NCI-H1092 treated with DMSO at 0.1 percent for 48 hours (cell line): ENCODE measurements around the gene FBL.
"Not testable (repeated sequence)": the region's sequence is repeated elsewhere in the genome, so short reads cannot be mapped to it uniquely, and the experiment has no call there.

ENCODE experiments used
- DNase-seq: peaks from one replicate; lab custom pipeline; 2025; lab: John Stamatoyannopoulos, UW

The FBL gene

DNA sequence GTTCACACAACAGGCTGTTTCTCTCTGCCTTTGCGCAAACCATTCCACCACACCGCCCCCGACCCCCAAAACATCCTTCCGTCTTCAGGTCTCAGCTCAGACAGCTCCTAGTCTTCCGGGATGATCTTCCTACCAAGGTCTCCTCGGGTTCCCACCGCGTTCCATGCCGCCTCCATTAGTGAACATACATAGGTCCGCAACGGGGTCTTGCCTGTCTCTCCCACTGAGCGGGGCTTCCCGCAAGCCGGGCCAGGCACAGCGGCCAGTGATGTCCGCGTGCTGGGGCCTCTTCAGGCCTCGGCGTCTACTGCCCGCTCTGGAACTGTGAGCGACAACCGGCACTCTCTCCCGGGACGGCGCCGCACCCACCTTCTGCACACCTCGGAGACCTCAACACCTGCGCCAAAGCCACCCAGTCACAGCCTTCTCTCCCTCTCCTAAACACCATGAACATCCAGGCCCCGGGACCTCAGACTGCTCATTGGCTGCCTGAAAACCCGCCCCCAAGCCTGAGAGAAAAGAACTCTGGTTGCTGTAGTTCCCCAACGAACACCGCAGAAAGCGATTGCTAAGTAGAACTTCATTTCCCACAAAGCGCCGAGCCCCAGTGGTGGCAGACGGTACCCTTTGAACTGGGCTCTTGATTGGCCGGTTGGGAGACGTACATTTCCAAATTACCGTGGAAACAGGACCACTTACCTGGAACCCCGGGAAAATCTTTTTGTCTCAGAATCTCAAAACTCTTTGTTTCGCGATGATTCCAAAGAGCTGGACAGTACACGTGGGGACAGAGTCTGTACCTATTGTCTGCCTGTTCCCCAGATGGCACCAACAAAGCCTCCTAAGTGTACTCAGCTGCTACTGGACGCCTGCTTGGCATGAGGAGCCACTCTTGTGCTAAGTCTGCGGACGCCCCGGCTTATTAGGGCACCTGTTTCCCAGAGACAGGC is 21.8 kb downstream of the FBL start:
- peak; percentile 92 for DNase-seq

GRCh38 chr19:39823686-39824085 is 22.5 kb downstream of the FBL start:
- no peak for DNase-seq

- DNase-seq = no peak
These were observed 25.5 kb downstream of the FBL start for GRCh38 chr19:39820696-39821095.

GRCh38 chr19:39819786-39820185 is 26.4 kb downstream of the FBL start:
- DNase-seq = no peak

- no peak for DNase-seq
These were observed 27.5 kb downstream of the FBL start for GRCh38 chr19:39818626-39819097.

DNA sequence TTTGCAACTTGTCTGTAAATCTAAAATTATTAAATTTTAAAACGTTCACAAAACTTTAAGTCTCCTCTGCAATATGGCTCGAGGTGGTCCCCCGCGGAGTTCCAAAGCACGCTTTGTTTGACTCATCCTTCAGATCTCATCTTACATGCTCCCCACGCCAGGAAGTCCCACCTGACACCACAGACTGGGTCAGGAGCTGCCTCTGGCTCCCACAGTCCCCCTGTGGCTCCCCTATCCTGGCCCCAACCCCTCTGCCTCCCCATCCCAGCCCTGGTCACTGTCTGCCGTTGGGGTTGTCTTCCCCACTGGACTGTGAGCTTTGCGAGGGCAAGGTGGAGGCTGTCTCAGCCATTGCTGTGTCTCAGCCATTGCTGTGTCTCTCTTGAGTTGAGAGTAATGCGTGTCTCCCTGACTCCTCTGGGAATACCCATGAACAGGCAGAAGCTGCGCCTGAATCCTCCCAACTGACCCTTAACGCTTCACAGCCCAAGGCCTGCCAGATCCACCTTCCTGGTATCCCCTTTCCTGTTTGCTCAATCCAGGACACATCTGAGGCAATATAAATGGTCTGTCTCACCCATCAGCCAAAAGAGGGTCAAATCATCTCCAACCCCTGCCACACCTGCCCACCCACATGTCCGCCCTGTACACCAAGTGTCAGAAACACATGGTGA is 28.2 kb downstream of the FBL start:
- no peak for DNase-seq

- DNase-seq = no peak
These were observed 29.7 kb downstream of the FBL start for GRCh38 chr19:39816287-39817048.

GRCh38 chr19:39814595-39814994 is 31.6 kb downstream of the FBL start:
- DNase-seq = no peak

DNA sequence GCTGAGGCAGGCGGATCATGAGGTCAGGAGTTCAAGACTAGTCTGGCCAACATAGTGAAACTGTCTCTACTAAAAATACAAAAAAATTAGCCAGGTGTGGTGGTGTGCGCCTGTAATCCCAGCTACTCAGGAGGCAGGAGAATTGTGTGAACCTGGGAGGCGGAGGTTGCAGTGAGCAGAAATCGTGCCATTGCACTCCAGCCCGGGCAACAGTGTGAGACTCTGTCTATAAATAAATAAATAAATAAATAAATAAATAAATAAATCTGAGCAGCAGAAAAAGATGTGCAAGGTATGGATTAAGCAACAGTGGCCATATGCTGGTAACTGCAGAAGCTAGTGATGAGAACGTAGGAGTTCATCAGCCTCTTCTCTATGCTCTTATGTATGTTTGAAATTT is 32.1 kb downstream of the FBL start:
- not testable (repeated sequence) for DNase-seq

DNA sequence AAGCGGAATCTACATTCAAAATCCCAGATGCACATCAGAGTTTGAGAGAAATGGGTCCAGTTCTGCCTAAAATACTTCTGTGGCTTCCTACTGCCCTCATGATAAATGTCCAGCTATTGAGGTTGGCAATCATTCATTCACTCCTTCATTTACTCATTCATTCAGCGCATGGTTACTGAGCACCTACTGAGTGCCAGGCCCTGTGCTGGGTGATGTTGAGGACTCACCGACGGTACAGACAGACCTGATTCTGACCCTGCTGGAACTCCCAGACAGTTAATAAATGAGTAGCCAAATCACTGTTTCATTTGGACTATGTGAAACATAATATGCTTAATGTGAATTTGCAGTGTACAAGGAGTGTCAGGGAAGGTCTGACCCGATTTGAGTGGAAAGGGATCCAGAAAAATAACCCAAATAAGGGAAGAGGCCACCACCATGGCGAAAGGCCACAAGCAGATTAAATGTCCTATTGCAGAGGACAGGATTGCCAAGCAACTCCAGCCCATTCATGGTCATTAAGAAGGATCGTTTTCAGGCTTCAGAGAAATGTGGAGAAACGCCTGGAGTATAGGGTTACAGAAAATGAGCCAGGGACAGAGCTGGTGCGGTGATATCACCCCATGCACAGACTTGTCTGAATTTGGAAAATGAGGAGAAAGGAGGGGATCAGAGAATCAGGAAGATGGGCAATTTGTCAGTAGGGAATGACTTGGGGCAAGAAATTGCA is 32.8 kb downstream of the FBL start:
- DNase-seq = peak; percentile 16

- no peak for DNase-seq
These were observed 35.1 kb downstream of the FBL start for GRCh38 chr19:39811064-39811463.

GRCh38 chr19:39810424-39810823 is 35.8 kb downstream of the FBL start:
- DNase-seq = no peak

GRCh38 chr19:39809368-39809767 is 36.8 kb downstream of the FBL start:
- DNase-seq = no peak

DNA sequence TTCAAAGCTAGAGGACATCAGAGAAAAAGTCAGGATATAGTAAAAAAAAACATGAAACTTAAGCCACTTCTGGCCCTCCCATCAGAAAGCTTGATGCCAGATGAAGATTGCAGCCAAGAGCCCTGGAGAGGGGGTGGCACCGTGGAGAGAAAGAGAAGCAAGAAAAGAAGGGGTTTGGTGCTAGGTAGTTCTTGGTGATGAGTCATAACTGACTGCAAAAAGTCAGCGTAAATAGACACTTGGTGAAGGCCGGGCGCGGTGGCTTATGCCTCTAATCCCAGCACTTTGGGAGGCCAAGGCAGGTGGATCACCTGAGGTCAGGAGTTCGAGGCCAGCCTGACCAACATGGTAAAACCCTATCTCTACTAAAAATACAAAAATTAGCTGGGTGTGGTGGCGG is 37.5 kb downstream of the FBL start:
- not testable (repeated sequence) for DNase-seq

GRCh38 chr19:39807846-39808364 is 38.3 kb downstream of the FBL start:
- DNase-seq = no peak

DNA sequence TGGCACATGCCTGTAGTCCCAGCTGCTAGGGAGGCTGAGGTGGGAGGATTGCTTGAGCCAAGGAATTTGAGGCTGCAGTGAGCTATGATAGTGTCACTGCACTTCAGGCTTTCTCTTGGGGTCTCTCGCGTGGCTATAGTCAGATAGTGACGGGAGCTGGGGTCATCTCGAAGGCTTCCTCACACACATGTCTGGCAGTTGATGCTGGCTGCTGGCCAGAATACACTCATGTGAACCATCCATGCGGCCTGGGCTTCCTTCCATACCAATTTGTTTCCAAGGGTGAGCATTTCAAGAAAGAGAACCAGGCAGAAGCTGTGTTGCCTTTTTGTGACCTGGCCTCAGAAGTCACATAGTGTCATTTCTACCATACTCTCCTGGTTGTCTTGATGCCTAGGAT is 41.1 kb downstream of the FBL start:
- peak; percentile 19 for DNase-seq

GRCh38 chr19:39802958-39803357 is 43.2 kb downstream of the FBL start:
- no peak for DNase-seq

DNA sequence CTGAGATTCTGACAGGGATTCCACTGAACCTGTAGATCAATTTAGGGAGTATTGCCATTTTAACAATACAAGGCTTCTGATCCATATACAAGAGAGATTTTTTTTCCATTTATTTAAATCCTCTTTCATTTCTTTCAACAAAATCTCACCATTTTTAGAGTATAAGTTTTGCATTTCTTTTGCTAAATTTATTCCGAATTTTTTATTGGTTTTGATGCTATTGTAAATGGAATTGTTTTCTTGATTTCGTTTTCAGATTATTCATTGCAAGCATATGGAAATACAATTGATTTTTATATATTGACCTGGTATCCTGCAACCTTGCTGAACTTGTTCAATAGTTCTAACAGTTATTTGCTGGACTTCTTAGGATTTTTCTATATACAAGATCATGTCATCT is 49.1 kb downstream of the FBL start:
- DNase-seq = no peak

GRCh38 chr19:39796000-39796498 is 50.1 kb downstream of the FBL start:
- DNase-seq = no peak

DNA sequence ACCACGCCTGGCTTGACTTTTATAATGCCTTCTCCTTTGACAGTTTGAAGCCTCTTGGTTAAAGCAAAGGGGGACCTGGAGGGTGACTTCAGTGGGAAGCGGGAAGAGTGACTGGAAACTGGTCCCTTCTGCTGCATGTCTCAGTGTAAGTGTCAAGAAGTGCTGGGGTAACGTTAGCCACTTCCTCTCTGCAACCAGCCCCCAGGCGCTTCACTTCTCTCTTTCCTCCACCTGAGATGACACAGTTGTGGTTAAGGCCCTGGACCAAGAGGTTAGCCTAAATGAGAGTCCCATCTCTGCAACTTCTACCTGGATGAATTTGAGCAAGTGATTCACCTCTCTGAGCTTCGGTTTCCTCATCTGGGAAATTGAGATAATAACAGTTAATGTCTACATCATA is 51.2 kb downstream of the FBL start:
- no peak for DNase-seq

GRCh38 chr19:39792999-39793546 is 53.1 kb downstream of the FBL start:
- DNase-seq = peak; percentile 68
